Uterus (tissue), 2 donors: Measurements from ENCODE around the gene KIF9.

ENCODE experiments used
- POLR2A ChIP-seq, 2 donors: fragments of 450-650 bp; IDR thresholded peaks; one replicate each; pipeline ENCODE4 v1.6.1; 2016; ENCODE audit warnings: antibody characterized with exemption in 2 of 2, mild to moderate bottlenecking in 1 of 2, moderate library complexity in 1 of 2
- TF ChIP-seq, protein P1 (sequence below), 4 experiments: fragments of 200-600 bp in 2 of 4; fragments of 450-650 bp in 2 of 4; sonication (generic) in 2 of 4; IDR thresholded peaks; one replicate each; pipeline ENCODE4 v1.5.1; 2016 to 2019; ENCODE audit warnings: antibody characterized with exemption in 4 of 4, mild to moderate bottlenecking in 2 of 4, moderate library complexity in 1 of 4

DNA sequence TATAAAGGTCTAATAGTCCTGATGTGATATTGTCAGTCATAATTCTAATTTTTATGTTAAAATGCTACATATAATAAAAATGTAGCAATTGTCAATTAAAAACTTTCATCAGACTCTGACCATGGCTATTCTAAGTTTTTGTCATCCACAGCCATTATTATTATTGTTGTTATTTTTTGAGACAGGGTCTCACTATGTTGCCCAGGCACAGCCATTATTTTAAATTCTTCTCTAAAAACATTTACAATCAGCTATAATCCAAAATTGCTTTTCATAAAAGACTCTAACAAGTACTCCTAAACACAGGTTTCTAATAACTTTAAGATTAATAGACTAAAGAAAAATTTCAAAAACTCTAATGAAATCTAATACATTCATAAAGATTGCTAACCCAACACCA lies 77.7 kb downstream of the KIF9 start:
- TF ChIP-seq, protein P1, sequence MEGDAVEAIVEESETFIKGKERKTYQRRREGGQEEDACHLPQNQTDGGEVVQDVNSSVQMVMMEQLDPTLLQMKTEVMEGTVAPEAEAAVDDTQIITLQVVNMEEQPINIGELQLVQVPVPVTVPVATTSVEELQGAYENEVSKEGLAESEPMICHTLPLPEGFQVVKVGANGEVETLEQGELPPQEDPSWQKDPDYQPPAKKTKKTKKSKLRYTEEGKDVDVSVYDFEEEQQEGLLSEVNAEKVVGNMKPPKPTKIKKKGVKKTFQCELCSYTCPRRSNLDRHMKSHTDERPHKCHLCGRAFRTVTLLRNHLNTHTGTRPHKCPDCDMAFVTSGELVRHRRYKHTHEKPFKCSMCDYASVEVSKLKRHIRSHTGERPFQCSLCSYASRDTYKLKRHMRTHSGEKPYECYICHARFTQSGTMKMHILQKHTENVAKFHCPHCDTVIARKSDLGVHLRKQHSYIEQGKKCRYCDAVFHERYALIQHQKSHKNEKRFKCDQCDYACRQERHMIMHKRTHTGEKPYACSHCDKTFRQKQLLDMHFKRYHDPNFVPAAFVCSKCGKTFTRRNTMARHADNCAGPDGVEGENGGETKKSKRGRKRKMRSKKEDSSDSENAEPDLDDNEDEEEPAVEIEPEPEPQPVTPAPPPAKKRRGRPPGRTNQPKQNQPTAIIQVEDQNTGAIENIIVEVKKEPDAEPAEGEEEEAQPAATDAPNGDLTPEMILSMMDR (IDR thresholded peaks at IDR 0.05): no peak
- no peak for TF ChIP-seq POLR2A (IDR thresholded peaks at IDR 0.05)
